ENCODE results near the gene TRIM41. TPM values are rescaled to one million over a fixed set of nuclear protein-coding genes. Genes with fewer than 3 reads are reported as not detected.

Gene TRIM41
- total RNA-seq, 3 donors from 2014 or later, result 14.1 to 16.0 (median 15.1) TPM

- Histone ChIP-seq H3K36me3 (no peaks in the 10 kb centered on the region), H3K4me1 (peaks cover 0 to 5% of the 10 kb centered on the region in 2 donors), H3K27ac (peak overlapping the region; percentile 93 to 94), H3K27me3 (no peaks in the 10 kb centered on the region), H3K4me3 (peak overlapping the region in 2 of 3 donors; percentile 74 to 85), H3K9me3 (no peaks in the 10 kb centered on the region)
- TF ChIP-seq CTCF (IDR thresholded peaks at IDR 0.05) (no peak), POLR2A (IDR thresholded peaks at IDR 0.05) (no peak), POLR2AphosphoS5 (IDR thresholded peaks at IDR 0.05) (no peak)
- intact Hi-C loops (cut with DNase I; ENCODE audit: low total_unique reads), result no loop called here
- peak in 1 of 2 donors; percentile 45 for DNase-seq (ENCODE audit: low spot score in 2 of 2)
Measured at GRCh38 chr5:181221105-181221791, 1.8 kb upstream of the TRIM41 start.

DNA sequence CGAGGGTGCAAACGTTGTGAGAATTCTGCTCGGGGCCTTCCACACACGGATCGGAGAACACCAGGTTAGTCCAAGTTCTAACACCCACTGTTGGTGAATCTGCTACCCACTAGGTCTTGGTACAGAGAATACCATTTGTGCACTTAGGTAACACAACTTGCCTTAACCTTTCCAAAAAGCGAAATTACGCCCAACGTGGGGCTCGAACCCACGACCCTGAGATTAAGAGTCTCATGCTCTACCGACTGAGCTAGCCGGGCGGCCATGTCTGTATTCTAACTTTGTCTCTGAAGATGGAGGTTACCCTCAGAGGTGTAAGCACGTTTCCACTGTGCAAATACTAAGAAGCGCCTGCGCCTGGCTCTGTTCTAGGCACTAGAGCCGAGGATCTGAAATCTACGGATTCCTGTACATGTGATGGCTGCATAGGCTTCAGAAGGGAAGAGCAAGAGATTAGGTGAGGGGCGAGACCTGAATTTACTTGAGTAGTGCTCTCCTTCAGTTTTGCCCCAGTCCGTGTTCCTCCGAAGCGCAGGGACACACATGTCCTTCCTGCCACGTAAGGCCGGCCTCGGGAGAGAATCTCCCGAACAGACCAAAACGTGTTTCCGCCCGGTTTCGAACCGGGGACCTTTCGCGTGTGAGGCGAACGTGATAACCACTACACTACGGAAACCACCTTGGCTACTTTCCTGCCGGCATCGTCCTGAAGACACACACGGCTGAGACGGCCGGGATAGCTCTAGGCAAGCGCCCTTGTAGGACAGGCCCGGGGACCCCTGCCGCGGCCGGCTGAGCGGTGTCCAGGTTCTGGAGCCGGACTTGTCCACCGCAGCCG, 1.1 kb upstream of the TRIM41 start:
- Histone ChIP-seq H3K4me1 (no peaks in the 10 kb centered on the region), H3K4me3 (peak overlapping the region; percentile 66 to 85 (median 74)), H3K27me3 (no peaks in the 10 kb centered on the region), H3K36me3 (no peaks in the 10 kb centered on the region), H3K27ac (peak overlapping the region; percentile 93 to 94), H3K9me3 (no peaks in the 10 kb centered on the region)
- DNase-seq (ENCODE audit: low spot score in 2 of 2), result peak; percentile 97 to 100
- TF ChIP-seq POLR2AphosphoS5 (IDR thresholded peaks at IDR 0.05) (peak; percentile 83 to 92 (median 89)), CTCF (IDR thresholded peaks at IDR 0.05) (no peak), POLR2A (IDR thresholded peaks at IDR 0.05) (no peak)
- intact Hi-C loops (cut with DNase I; ENCODE audit: low total_unique reads), result loop anchor here (2.0 kb wide), 1 partner anchor 21 kb away; the partner anchor contains the start of gene RACK1

DNA sequence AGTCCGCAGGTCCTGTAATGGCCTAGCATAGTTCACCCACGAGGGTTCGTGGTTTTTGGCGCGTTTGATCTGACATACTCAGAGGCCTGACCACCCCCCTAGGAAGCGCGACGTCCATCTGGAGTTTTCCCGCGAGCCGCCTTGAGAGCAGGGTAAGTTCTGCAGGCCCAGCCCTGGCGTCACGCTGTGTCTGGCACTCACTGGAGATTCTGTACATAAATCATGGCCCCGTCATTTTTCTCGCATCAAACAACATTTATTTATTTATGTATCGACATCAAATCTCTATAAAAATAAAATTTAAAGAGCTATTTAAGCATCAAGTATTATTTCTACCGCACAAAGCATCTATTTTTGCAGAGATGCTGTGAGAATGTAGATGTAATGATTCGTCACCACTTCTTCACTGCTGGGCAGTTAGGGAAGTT, 437 bp upstream of the TRIM41 start:
- intact Hi-C loops (cut with DNase I; ENCODE audit: low total_unique reads), result loop anchor here (2.0 kb wide), 1 partner anchor 20 kb away; the partner anchor contains the start of gene RACK1
- TF ChIP-seq CTCF (IDR thresholded peaks at IDR 0.05) (peak; percentile 7 to 45 (median 28)), POLR2A (IDR thresholded peaks at IDR 0.05) (no peak)
- Histone ChIP-seq H3K36me3 (no peaks in the 10 kb centered on the region), H3K27ac (peak overlapping the region; percentile 93 to 94), H3K4me1 (no peaks in the 10 kb centered on the region), H3K4me3 (peak overlapping the region; percentile 66 to 85 (median 74)), H3K9me3 (no peaks in the 10 kb centered on the region), H3K27me3 (no peaks in the 10 kb centered on the region)
- no peak for DNase-seq (ENCODE audit: low spot score in 2 of 2)

DNA sequence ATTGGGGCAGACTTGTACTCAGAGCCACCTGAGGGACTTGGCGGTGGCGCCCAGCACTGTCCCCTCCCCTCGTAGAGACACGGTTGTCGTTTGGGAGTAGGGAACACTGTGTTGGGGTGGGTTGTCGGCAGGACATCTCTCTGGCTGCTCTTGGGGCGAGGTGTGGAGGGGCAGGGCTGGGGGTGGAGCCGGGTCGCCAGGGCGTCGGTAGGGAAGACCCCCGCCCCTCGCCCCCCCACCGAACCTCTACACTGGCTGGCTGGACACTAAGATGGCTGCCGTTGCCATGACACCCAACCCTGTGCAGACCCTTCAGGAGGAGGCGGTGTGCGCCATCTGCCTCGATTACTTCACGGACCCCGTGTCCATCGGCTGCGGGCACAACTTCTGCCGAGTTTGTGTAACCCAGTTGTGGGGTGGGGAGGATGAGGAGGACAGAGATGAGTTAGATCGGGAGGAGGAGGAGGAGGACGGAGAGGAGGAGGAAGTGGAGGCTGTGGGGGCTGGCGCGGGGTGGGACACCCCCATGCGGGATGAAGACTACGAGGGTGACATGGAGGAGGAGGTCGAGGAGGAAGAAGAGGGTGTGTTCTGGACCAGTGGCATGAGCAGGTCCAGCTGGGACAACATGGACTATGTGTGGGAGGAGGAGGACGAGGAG, 778 bp downstream of the TRIM41 start:
- TF ChIP-seq POLR2A (IDR thresholded peaks at IDR 0.05) (no peak), POLR2AphosphoS5 (IDR thresholded peaks at IDR 0.05) (peak in 1 of 3 donors; percentile 9)
- intact Hi-C loops (cut with DNase I; ENCODE audit: low total_unique reads), result loop anchor here (2.0 kb wide), 1 partner anchor 19 kb away; the partner anchor contains the start of gene RACK1
- DNase-seq (ENCODE audit: low spot score in 2 of 2), result peak in 1 of 2 donors; percentile 57

More for the DNA sequence above, 778 bp downstream of the TRIM41 start:
- Histone ChIP-seq H3K4me3 (peak overlapping the region; percentile 66 to 85 (median 74)), H3K4me1 (no peaks in the 10 kb centered on the region), H3K27ac (peak overlapping the region; percentile 93 to 94), H3K9me3 (no peaks in the 10 kb centered on the region), H3K36me3 (no peaks in the 10 kb centered on the region), H3K27me3 (no peaks in the 10 kb centered on the region)

Data from breast epithelium (tissue), 4 donors.